ENCODE data around the gene BTBD2.

DNA sequence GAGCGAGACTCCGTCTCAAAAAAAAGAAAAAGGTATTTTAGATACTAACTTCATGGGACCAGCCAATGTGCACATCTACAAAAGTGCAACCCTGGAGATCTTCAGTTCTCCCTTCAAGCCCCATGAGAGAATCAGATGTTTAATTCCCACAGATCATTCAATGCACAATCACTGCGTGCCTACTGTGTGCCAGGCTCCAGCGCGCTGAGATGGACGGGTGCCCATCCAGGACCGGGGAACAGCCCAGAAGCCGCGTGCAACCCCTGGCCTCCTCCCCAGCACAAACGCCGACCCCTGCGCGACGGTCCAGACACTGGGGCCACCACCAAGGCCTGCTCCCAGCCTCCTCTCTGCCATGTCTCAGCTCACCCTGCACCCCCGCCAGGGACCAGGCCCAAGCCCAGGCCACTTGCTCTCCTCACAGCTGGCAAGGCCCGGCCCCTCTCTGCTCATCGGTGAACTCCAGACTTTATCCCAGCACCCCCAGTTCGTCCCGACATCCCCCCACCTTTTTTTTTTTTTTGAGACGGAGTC, 5.3 kb downstream of the BTBD2 start:
- no peak for TF ChIP-seq POLR2A (IDR thresholded peaks at IDR 0.05)
- TF ChIP-seq, protein P1, sequence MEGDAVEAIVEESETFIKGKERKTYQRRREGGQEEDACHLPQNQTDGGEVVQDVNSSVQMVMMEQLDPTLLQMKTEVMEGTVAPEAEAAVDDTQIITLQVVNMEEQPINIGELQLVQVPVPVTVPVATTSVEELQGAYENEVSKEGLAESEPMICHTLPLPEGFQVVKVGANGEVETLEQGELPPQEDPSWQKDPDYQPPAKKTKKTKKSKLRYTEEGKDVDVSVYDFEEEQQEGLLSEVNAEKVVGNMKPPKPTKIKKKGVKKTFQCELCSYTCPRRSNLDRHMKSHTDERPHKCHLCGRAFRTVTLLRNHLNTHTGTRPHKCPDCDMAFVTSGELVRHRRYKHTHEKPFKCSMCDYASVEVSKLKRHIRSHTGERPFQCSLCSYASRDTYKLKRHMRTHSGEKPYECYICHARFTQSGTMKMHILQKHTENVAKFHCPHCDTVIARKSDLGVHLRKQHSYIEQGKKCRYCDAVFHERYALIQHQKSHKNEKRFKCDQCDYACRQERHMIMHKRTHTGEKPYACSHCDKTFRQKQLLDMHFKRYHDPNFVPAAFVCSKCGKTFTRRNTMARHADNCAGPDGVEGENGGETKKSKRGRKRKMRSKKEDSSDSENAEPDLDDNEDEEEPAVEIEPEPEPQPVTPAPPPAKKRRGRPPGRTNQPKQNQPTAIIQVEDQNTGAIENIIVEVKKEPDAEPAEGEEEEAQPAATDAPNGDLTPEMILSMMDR (IDR thresholded peaks at IDR 0.05), result no peak

Measured in vagina (tissue), 2 donors.